Dedifferentiated amniotic fluid mesenchymal stem cell (primary cell): ENCODE measurements around the gene DPH1.
A peak's percentile ranks its signal among the peaks of the same experiment; 100 is the strongest.
"Not testable (repeated sequence)": the region's sequence is repeated elsewhere in the genome, so short reads cannot be mapped to it uniquely, and the experiment has no call there.

ENCODE experiments used
- DNase-seq: peaks from one replicate; pipeline ENCODE4 v3.0.0-alpha.2; 2016; ENCODE audit errors: extremely low spot score

DPH1 gene

GRCh38 chr17:2029911-2030778, at the start of gene DPH1:
Gene DPH1, plus strand, starts transcription at chr17:2030153. Its CDS starts 17 bp downstream, at chr17:2030170.
- peak; percentile 83 for DNase-seq

DNA sequence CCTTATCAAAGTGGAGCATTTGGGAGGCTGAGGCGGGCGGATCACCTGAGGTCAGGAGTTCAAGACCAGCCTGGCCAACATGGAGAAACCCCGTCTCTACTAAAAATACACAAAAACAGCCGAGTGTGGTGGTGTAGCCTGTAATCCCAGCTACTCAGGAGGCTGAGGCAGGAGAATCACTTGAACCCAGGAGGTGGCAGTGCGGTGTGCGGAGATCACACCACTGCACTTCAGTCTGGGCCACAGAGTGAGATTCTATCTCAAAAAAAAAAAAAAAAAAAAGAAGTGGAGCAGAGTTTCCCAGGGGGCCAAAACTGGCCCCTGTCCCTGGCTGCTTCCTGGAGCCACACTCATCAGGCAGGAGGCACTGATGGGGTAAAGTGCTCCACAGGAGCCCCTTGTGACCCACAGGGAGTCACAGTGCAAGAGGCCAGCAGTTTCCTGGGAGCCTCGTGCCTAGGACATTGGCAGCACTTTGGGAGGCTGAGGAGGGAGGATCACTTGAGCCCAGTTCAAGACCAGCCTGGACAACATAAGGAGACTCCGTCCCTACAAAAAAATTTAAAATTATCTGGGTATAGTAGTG, 49.2 kb upstream of the DPH1 start:
- DNase-seq = no peak

DNA sequence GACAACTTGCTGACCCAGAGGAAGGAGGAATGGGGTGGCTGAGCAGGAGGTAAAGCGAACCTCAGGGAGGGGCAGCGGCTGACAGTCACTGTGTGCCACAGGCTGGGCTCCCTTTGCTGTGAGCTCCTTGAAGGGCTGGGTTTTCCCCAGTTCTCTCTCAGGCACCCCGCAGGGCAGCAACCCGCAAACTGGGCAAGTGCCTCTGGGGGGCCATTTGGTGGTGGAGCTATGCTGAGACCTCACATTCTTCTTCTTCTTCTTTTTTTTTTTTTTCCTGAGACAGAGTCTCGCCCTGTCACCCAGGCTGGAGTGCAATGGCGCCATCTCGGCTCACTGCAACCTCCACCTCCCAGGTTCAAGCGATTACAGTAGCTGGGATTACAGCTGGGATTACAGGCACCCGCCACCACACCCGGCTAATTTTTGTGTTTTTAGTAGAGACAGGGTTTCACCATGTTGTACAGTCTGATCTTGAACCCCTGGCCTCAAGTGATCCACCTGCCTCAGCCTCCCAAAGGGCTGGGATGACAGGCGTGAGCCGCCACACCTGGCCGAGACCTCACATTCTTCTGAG, 47.1 kb upstream of the DPH1 start:
- not testable (repeated sequence) for DNase-seq

GRCh38 chr17:1985093-1985492, 44.9 kb upstream of the DPH1 start:
- no peak for DNase-seq

DNA sequence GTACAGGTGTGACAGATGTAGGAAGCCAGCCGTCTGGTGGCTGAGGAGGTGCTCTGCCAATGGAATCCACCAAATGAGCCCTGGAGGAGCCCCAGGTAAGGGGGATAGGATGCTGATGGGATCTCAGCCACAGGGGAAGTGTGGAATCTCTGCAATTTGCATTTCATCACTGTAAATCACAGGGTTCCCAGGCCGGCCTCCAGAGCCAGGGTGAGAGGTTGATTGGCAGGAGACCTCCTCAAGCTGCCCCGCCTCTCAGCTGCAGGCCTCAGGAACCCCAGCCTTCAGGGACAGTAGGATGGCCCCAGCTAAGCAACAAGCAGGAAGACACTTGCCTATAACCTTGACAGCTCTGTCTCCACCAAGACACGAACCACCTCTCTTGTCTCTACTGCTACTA, 44.3 kb upstream of the DPH1 start:
- DNase-seq = no peak

DNA sequence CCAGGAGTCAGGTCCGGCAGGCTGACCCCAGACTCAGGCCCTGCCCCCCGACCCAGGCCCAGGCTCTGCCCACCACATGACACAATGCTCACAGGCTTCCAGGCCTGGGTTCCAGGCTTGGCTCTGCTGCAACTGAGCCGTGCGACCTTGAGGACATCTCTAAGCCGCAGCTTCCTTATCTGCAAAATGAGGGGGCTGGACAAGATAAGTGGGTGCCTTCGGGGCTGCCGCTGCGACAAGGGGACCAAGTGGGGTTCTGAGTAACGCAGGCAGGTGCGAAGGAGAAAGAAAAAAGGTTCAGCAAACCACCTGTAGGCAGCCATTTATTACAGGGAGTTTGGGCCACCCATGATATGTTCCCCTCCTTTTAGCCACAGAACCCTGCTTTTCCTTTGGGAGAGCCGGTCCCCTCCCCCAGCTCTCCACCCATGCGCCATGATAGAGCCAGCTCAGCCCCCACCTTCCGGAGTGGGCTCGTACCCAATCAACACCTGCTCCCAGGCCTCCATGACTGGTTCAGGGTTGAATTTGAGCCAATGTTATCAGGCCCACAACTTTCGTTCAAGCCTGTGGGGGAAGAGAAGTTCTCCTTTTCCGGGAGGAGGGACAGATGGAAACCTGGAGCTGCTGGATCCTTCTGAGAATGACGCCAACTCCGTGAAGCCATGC, 43.0 kb upstream of the DPH1 start:
- DNase-seq = no peak

DNA sequence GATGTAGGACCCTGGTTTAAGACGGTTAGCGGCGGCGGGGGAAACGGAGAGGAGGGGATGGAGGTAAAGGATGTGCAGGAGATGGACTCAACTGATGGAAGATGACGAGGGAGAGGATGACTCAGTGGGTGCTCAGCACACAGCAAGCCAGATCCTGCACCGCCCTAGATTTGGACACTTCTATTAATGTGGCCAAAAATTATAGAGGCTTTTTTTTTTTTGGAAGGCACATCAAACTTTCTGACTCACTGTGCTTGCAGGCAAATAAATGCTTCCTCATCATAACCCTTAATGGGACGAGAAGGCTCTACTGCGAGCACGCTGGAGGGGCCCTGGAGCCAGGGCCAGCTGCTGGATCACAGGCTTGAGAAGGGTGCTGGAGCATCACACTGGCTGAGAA, 40.8 kb upstream of the DPH1 start:
- peak; percentile 84 for DNase-seq

DNA sequence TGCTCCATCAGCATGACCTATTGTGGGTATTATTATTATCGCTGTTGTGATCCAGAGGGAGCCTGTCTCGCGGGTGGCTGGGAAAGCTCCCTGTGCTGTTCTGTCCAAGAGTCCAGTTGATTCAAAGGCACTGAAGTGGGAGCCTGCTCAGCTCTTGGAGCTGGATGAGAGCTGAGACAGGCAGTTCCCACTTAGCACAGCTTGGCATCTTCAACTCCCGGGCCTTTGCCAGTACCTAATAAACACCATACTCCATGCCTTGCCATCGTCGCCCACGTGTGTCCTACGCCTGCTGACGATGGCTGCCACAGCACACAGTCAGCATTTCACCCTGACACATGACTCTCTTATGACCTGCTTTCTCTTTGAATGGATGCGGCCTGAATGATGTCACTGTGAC, 37.4 kb upstream of the DPH1 start:
- DNase-seq = no peak

- DNase-seq = no peak
These were observed 35.2 kb upstream of the DPH1 start for GRCh38 chr17:1994707-1995106.

GRCh38 chr17:1995321-1995892, 34.5 kb upstream of the DPH1 start:
- no peak for DNase-seq

GRCh38 chr17:1995907-1996799, 33.8 kb upstream of the DPH1 start:
- DNase-seq = no peak

DNA sequence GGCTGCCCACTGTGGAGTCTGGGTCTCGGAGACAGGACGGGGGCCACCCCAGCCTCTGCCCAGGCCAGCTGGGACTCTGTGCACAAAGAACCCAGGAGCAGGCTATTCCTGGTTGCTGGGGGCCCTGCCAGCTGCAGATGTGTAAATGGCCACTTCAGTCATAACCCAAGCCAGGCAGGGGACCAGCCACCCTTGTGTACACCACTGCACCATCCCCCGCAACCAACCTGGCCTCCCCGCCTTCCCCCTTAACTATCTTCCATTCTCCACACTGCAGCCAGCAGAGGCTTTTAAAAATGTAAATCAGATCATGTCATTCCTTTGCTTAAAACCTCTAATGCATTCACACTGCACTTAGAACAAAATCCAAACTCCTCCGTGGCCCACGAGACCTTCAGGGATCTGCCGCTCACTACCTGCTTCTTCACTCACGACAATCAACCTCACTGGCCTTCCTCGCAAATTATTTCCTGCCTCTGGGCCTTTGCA, 33.1 kb upstream of the DPH1 start:
- no peak for DNase-seq

DNA sequence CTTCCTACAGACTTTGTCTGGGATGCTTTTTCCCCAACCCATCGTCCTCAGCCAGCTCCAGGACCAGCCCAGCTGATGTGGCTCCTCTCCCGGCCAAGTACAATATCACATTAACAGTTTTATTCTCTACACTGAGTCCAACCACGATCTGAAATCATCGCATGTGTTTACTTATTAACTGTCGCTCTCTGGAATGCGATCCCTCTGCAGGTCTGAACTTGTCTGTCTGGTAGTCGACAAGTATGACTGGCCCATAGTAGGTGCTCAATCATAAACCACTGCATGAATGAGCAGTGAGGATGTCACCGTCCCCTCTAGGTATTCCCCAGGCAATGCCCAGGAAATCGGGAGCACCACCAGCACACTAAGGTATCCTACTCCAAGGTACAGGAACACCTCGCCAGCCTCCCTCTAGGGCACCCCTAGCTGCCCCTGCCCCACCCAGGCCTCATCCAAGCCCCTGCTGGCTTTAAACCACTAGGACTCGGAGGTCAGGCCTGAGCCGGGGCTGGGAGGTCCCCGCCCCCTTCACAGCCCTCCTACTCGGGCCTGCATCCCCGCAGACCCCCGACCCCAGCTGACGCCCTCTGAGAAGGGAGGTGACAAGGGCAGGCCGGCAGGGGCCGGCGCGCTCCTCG, 32.5 kb upstream of the DPH1 start:
- no peak for DNase-seq

DNA sequence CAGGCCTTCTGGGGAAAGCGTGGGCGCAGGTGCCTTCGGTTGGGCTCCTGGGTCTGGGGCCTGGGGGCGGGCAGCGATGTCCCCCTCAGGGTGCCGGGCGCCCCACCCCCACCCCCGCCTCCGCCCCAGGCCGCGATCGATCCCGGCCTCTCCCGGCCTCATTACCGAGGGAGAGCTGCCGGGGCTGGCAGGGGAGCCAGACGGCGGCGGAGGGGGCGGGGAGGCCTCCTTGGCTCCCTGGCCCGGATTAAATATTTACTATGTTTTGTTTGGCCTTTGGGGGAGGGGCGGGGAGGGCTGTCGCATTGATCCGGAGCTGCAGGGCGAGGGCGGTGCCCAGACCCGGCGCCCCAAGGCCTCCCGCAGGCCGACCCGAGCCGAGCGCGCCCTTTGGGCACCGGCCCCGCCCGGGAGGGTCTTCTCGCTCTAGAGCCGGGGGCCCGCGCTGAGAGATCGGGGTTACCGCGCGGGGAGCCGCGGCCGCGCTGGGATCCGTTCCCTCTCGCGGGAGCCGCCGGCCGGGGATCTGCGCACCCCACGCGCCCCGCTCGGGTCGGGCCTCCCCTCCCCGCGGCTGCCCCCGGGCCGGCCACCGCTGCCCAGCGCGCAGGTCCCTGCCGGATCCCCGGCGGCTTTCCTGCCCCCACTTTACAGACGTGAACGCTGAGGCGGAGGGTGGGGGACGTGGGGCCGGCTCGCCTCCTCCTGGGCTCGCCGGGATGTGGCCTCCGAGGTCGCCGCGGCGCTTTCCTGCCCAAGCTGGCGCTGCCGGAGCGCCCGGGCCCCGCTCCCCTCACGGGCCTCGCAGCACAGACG, 31.8 kb upstream of the DPH1 start:
- no peak for DNase-seq

DNA sequence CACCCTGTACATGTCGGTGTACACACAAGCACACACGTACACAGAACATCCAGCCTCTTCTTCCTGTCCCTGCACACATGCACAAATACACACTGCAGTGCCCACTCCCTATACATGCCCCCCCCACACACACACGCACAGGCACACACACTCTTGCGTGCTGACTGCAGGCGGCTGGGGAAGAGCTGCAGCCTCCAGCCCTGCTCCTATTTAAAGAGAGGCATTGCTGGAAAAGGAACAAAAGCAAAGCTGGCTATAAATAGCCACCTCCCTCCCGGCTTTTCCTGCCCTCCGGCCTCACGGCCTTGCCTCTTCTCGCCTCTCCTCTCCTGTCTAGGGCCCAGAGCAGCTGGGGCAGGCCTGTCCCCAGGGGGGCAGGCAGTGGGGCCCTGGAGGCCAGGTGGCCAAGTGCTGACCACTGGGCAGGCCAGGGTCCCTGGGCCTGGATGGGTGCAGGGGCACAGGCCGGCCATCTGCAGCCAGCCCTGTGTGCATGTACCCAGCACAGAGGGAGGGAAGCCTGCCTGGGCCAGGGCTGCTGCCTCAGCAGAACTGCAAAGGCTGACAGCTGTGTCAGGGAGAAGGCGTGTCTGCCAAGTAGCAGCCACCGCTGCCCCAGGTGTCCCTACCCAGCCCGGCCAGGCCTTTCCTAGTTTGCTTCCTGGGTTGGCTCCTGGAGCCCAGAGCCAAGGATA, 30.2 kb upstream of the DPH1 start:
- peak; percentile 29 for DNase-seq

GRCh38 chr17:2002767-2003329, 27.1 kb upstream of the DPH1 start:
- DNase-seq = no peak

DNA sequence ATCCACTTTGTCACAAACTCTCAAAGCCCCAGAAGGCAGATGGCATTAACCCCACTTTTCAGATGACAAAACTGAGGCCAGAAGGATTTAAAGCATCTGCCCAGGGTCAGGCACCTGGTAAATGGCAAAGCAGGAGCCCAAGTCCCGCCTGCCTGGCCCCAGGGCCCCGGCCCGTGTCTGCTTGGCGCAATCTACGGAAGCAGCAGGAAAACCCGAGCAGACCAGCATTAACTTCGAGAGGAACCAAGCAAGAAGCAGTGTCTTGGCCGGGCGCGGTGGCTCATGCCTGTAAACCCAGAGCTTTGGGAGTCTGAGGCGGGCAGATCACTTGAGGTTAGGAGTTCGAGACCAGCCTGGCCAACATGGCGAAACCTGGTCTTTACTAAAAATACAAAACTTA, 26.4 kb upstream of the DPH1 start:
- DNase-seq = no peak

DNA sequence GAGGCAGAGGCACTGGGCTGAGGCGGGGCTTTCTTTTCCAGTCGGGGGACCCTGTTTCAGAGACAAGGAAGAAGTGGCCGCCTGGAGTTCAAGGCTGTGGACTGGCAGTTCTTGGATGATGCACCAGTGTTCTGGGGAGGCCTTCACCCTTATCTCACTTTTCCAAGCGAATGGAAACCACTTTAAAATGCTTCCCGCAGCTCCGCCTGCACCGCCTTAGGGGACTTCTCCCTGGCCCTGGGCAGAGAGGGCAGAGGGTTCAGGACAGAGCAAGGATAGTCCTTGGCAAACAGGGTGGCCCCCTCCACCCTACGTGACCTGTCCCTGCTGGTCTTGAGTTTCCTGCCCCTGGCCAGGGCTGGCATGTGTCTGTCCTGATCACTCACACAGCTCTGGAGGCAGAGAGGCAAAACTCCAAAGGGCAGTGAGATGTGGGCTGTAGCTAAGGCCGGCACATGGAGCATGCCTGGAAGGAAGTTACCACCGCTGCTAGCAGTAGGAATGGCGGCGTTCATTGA, 25.5 kb upstream of the DPH1 start:
- DNase-seq = no peak
